HepG2 (cell line): ENCODE data around the gene TMEM39B. TPM values are rescaled to one million over a fixed set of nuclear protein-coding genes. Genes with fewer than 3 reads are reported as not detected.
A peak's percentile ranks its signal among the peaks of the same experiment; 100 is the strongest.

Source experiments
- CSRNP2 ChIP-seq: sonication (generic); formaldehyde crosslinking; conservative IDR thresholded peaks from 2 replicates; pipeline ENCODE4 v1.8.0; 2022; ENCODE audit warnings: low read depth, missing genetic modification reagents
- ESRRA ChIP-seq: sonication (generic); formaldehyde crosslinking; IDR thresholded peaks from 2 replicates; pipeline ENCODE4 v1.5.1; 2020; ENCODE audit warnings: mild to moderate bottlenecking, low read depth, missing genetic modification reagents
- NFRKB ChIP-seq: fragments of 450-650 bp; IDR thresholded peaks from 2 replicates; pipeline ENCODE4 v1.6.1; 2017
- PAWR ChIP-seq: sonication (generic); formaldehyde crosslinking; IDR thresholded peaks from 2 replicates; pipeline ENCODE4 v1.4.0; 2020; ENCODE audit warnings: missing genetic modification reagents, mild to moderate bottlenecking, borderline replicate concordance
- PHF8 ChIP-seq: sonication (generic); formaldehyde crosslinking; IDR thresholded peaks from 2 replicates; pipeline ENCODE4 v1.5.0; 2020; ENCODE audit warnings: missing genetic modification reagents
- RNF2 ChIP-seq: fragments of 450-650 bp; conservative IDR thresholded peaks from 2 replicates; pipeline ENCODE4 v1.6.1; 2016; ENCODE audit warnings: low read depth
- THYN1 ChIP-seq: sonication (generic); formaldehyde crosslinking; IDR thresholded peaks from 2 replicates; pipeline ENCODE4 v1.8.1; 2023; ENCODE audit warnings: low read depth, mild to moderate bottlenecking, moderate library complexity, missing genetic modification reagents, borderline replicate concordance
- ZBTB25 ChIP-seq: IDR thresholded peaks from 2 replicates; pipeline ENCODE4 v1.6.1; 2018; ENCODE audit warnings: missing genetic modification reagents
- ZNF337 ChIP-seq: sonication (generic); formaldehyde crosslinking; IDR thresholded peaks from 2 replicates; pipeline ENCODE4 v1.5.1; 2020; ENCODE audit warnings: missing genetic modification reagents, low read depth, mild to moderate bottlenecking, borderline replicate concordance
- ZNF367 ChIP-seq: sonication (generic); formaldehyde crosslinking; IDR thresholded peaks from 2 replicates; pipeline ENCODE4 v1.4.0; 2020; ENCODE audit warnings: missing genetic modification reagents, borderline replicate concordance
- ZNF572 ChIP-seq: sonication (generic); formaldehyde crosslinking; IDR thresholded peaks from 2 replicates; pipeline ENCODE4 v1.5.1; 2020; ENCODE audit warnings: mild to moderate bottlenecking, missing genetic modification reagents
- polyA plus RNA-seq, 8 experiments: library from polyadenylated mRNA; depleted of rRNA in 3 of 8; stranded (reverse) in 7 of 8; unstranded in 1 of 8; fragments of >200 nt; fragmentation: Illumina TruSeq in 4 of 8; extraction: Trizol in 4 of 8; gene quantifications; 2 replicates each; pipeline versions ENCODE4 v1.2.1 to v1.2.3, GENCODE V29; 2011 to 2016; ENCODE audit warnings: low read depth in 4 of 8, missing spikeins in 1 of 8, mixed read lengths in 1 of 8; ENCODE audit not compliant: insufficient read depth in 1 of 8
- total RNA-seq, 5 experiments: library from RNA; depleted of rRNA; stranded (reverse); fragments of >200 nt; fragmentation: Illumina TruSeq; extraction: Trizol; gene quantifications; 2 replicates each; pipeline ENCODE4 v1.2.3, GENCODE V29; 2016; ENCODE audit warnings: low read depth in 1 of 5
- TF ChIP-seq, protein P1 (sequence below): sonication (generic); formaldehyde crosslinking; IDR thresholded peaks from 2 replicates; pipeline ENCODE4 v1.8.1; 2022; ENCODE audit warnings: low read depth, mild to moderate bottlenecking, missing genetic modification reagents
- TF ChIP-seq, protein P2 (sequence below): sonication (generic); formaldehyde crosslinking; IDR thresholded peaks from 2 replicates; pipeline ENCODE4 v1.5.0; 2020; ENCODE audit warnings: mild to moderate bottlenecking, missing genetic modification reagents, borderline replicate concordance
- TF ChIP-seq, protein P3 (sequence below): sonication (generic); formaldehyde crosslinking; IDR thresholded peaks from 2 replicates; pipeline ENCODE4 v1.4.0; 2020; ENCODE audit warnings: missing genetic modification reagents
- TF ChIP-seq, protein P4 (sequence below): sonication (generic); formaldehyde crosslinking; IDR thresholded peaks from 2 replicates; pipeline ENCODE4 v1.4.0; 2020; ENCODE audit warnings: mild to moderate bottlenecking, low read depth, missing genetic modification reagents

The TMEM39B gene
- total and polyA plus RNA-seq, 2 of the 13 experiments (the other 11 are each of a cell fraction or from before 2014, with no cell fraction given): 4.9 to 10.4 TPM

- TF ChIP-seq CSRNP2 (no peak), ZNF337 (CRISPR knock-in tag) (no peak), PAWR (CRISPR knock-in tag) (no peak), ZBTB25 (peak; percentile 58; the same call in 1 of the 2 replicates), ESRRA (CRISPR knock-in tag) (no peak), THYN1 (CRISPR knock-in tag) (no peak), NFRKB (peak; percentile 47; the same call in 1 of the 2 replicates), ZNF367 (no peak), RNF2 (no peak), PHF8 (CRISPR knock-in tag) (peak; percentile 93), ZNF572 (CRISPR knock-in tag) (no peak)
- TF ChIP-seq, protein P1, sequence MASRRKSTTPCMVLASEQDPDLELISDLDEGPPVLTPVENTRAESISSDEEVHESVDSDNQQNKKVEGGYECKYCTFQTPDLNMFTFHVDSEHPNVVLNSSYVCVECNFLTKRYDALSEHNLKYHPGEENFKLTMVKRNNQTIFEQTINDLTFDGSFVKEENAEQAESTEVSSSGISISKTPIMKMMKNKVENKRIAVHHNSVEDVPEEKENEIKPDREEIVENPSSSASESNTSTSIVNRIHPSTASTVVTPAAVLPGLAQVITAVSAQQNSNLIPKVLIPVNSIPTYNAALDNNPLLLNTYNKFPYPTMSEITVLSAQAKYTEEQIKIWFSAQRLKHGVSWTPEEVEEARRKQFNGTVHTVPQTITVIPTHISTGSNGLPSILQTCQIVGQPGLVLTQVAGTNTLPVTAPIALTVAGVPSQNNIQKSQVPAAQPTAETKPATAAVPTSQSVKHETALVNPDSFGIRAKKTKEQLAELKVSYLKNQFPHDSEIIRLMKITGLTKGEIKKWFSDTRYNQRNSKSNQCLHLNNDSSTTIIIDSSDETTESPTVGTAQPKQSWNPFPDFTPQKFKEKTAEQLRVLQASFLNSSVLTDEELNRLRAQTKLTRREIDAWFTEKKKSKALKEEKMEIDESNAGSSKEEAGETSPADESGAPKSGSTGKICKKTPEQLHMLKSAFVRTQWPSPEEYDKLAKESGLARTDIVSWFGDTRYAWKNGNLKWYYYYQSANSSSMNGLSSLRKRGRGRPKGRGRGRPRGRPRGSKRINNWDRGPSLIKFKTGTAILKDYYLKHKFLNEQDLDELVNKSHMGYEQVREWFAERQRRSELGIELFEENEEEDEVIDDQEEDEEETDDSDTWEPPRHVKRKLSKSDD (CRISPR knock-in tag): 0 out of 2 replicates have a peak, but pooled peaks have one; percentile 13
- TF ChIP-seq, protein P2, sequence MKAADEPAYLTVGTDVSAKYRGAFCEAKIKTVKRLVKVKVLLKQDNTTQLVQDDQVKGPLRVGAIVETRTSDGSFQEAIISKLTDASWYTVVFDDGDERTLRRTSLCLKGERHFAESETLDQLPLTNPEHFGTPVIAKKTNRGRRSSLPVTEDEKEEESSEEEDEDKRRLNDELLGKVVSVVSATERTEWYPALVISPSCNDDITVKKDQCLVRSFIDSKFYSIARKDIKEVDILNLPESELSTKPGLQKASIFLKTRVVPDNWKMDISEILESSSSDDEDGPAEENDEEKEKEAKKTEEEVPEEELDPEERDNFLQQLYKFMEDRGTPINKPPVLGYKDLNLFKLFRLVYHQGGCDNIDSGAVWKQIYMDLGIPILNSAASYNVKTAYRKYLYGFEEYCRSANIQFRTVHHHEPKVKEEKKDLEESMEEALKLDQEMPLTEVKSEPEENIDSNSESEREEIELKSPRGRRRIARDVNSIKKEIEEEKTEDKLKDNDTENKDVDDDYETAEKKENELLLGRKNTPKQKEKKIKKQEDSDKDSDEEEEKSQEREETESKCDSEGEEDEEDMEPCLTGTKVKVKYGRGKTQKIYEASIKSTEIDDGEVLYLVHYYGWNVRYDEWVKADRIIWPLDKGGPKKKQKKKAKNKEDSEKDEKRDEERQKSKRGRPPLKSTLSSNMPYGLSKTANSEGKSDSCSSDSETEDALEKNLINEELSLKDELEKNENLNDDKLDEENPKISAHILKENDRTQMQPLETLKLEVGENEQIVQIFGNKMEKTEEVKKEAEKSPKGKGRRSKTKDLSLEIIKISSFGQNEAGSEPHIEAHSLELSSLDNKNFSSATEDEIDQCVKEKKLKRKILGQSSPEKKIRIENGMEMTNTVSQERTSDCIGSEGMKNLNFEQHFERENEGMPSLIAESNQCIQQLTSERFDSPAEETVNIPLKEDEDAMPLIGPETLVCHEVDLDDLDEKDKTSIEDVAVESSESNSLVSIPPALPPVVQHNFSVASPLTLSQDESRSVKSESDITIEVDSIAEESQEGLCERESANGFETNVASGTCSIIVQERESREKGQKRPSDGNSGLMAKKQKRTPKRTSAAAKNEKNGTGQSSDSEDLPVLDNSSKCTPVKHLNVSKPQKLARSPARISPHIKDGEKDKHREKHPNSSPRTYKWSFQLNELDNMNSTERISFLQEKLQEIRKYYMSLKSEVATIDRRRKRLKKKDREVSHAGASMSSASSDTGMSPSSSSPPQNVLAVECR (CRISPR knock-in tag): peak; percentile 83
- TF ChIP-seq, protein P3, sequence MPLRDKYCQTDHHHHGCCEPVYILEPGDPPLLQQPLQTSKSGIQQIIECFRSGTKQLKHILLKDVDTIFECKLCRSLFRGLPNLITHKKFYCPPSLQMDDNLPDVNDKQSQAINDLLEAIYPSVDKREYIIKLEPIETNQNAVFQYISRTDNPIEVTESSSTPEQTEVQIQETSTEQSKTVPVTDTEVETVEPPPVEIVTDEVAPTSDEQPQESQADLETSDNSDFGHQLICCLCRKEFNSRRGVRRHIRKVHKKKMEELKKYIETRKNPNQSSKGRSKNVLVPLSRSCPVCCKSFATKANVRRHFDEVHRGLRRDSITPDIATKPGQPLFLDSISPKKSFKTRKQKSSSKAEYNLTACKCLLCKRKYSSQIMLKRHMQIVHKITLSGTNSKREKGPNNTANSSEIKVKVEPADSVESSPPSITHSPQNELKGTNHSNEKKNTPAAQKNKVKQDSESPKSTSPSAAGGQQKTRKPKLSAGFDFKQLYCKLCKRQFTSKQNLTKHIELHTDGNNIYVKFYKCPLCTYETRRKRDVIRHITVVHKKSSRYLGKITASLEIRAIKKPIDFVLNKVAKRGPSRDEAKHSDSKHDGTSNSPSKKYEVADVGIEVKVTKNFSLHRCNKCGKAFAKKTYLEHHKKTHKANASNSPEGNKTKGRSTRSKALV (CRISPR knock-in tag): peak; percentile 73; the same call in 1 of the 2 replicates
- TF ChIP-seq, protein P4, sequence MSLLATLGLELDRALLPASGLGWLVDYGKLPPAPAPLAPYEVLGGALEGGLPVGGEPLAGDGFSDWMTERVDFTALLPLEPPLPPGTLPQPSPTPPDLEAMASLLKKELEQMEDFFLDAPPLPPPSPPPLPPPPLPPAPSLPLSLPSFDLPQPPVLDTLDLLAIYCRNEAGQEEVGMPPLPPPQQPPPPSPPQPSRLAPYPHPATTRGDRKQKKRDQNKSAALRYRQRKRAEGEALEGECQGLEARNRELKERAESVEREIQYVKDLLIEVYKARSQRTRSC: no peak
Observed at GRCh38 chr1:32107742-32108661, 35.3 kb downstream of the TMEM39B start, which contains the start of gene KPNA6 (continued).
